SH-SY5Y (cell line): ENCODE data around the gene SLC16A6.

Source experiments
- GATA2 ChIP-seq: IDR thresholded peaks from 2 replicates; pipeline ENCODE4 v1.6.1; 2011; ENCODE audit warnings: mild to moderate bottlenecking, low read depth, low read length
- GATA3 ChIP-seq: IDR thresholded peaks from 2 replicates; pipeline ENCODE4 v1.6.1; 2011; ENCODE audit warnings: low read depth, mild to moderate bottlenecking, low read length, moderate library complexity

The SLC16A6 gene

DNA sequence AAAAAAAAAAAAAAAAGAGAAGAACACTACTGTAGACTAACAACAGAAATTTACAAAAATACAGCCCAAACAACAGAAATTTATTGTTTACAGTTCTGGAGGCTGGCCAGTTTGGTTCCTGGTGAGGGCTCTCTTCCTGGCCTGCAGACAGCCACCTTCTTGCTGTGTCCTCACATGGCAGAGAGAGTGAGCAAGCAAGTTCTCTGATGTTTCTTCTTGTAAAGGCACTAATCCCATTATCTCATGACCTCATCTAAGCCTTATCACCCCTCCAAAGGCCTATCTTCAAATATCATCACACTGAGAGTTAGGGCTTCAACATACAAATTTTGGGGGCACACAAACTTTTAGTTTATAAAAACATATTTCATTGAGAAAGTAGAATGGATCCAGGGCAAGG, 7.7 kb upstream of the SLC16A6 start:
- TF ChIP-seq GATA2 (no peak), GATA3 (no peak)

DNA sequence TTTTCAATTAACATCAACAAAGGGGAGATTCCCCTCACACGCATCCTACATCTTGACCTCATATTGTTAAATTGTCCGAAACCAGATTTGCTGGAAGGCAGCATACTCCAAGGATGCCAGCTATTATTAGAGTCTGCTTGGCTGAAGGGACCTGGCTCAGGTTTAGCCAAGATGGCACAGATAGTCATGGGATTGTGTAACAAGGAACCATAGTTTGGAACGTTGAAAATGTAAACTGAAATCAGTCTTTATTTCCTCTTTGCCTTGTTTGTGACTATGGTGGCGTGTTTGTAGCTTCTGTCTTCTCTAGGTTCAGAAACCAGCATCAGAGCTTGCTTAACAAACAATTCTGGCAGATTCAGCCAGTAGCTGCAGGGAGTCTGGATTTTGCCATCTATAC, 6.3 kb upstream of the SLC16A6 start:
- TF ChIP-seq GATA3, result no peak
- no peak for TF ChIP-seq GATA2

DNA sequence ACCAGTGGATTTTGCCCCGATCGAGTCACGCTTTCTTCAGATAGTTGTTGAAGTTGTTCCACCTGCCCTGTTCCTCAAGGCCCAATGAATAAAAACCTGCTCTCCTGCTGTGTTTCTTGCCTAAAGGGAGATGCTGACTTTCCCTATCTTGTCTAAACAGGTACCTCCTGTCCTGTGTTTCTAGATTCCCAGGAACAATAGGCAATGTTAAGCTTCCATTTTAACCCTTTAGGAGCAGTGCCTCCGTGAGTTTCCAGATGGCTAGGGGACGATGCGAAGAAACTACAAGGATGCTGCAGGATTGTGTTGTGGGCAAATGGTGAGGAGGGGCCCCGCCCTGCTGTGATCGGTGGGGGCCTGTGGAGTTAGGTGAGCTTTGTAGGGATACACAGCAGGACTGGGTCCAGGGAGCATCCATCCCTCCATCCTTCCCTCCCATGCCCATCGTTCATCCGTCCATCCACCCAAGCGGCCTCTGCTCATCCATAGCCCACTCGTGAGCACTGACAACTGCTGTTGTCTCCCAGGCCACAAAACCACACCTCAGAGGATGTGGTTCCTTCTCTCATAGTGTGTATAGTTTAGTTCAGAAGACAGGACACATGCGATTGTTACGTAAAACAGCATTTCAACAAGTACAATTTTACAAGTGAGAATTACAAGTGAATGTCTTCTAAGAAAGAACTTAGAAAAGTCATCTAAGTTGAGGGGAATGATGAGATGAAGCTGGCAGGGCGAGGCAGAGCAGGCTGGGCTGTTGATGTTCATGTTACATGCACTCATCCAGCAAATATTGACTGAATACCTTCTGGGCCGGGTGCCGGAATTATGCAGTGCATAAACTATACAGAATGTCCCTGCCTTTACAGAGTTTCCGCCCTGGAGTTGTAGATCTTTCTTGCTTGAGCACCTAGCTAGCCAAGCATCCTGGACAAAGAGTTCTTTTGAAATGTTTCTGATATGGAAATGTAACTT, 5.6 kb upstream of the SLC16A6 start:
- TF ChIP-seq GATA2, result no peak
- no peak for TF ChIP-seq GATA3

DNA sequence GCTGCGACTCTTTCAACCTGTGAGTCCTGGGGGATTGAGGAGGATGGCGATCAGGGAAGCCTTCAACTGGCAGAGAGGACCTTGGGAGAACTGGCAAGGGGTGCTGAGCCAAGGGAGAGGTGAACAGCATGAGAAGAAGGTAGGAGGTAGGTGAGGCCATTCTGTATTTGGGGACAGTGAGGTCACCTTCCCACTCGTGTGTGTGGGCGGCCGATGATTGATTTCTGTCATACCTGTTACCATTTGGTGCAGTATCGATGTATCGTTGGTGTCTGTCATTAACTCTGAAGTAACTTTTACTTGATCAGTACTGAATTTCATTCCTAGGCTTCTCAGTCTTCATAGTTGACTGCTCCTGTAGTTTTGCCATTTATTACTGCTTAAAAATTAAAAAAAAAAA, 4.2 kb upstream of the SLC16A6 start:
- no peak for TF ChIP-seq GATA3
- TF ChIP-seq GATA2, result no peak

DNA sequence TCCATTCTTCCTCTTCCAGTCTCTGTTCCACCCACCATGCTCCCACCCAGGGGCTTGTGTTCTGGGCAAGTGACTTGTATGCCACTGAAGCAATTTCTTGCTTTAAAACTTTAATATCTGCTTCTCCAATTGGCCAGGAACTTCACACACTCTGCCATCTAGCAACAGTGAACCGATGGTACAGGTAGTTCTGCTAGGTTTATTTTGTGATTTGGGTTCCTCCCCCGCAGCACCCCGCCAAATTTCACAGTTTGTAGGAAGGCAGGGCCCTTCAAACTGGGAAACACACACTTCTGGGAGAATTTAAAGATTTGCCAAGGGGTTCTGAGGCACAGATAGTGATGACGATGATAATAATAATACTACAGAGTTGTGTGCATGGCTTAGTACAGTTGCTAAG, 3.7 kb upstream of the SLC16A6 start:
- TF ChIP-seq GATA2, result no peak
- no peak for TF ChIP-seq GATA3

DNA sequence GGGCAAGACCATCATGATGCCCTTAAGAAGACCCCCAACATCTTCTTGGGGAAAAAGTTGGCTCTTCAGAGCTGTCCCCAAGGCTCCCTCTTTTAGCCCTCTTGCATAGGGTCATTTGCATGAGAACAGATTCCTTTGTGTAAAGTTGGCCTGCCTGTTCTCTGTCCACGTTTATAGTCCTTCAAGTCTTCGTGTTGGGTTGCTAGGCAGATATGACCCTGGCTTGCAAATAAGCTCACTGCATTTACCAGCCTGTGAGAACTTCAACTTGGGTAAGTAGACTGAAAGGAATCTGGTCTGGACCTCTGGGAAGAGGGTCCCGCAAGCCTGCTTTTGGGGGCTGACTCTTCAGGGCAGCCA, 3.2 kb upstream of the SLC16A6 start:
- no peak for TF ChIP-seq GATA2
- TF ChIP-seq GATA3, result no peak

DNA sequence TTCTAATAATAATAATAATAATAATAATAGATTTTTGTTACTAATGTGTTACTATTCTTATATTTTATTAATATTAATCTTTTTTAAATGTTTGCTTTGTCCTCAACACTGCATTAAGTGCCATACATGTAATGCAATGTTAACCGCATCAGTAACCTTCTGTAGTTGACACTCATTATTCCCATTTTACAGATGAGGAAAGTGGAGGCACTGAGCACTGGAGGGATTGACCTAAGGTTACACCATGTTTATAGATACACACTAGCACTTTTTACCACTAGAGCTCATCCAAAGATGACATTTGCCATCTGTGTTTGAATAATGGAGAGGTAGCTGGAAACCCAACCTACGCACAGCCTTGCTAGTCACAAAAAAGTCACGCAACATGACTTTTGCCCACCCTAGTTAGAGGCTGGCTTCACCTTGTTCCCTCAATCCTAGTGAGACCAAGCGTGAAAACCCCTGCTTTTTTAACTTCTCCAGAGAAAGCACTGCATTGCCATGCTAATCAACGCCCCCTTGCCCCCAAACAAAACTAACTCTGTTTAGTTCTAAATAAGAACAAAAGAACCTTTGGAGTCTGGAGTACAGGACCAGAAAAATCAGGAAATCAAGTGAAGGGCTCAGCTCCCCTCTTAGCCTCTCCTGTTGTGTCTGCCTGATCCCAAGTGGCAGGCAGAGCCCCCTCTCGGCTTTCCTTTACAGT, 2.7 kb upstream of the SLC16A6 start:
- TF ChIP-seq GATA3, result no peak
- no peak for TF ChIP-seq GATA2

DNA sequence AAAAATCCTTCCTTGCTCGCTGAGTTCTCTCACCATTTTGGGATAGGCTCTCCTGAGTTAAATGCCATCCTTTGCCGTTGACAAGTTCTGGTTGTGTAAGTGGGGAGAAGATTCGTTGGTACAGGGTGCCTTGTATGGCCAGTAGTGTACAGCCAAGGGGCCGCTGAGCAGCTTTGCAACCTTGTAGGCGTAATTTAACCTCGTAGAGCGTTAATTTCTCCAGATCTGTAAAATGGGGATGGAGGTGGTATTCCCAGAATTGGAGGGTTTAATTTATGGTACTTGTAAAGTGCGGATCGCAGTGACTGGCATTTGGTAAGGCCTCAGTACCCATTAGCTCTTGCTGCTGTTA, 1.7 kb upstream of the SLC16A6 start:
- no peak for TF ChIP-seq GATA2
- no peak for TF ChIP-seq GATA3

DNA sequence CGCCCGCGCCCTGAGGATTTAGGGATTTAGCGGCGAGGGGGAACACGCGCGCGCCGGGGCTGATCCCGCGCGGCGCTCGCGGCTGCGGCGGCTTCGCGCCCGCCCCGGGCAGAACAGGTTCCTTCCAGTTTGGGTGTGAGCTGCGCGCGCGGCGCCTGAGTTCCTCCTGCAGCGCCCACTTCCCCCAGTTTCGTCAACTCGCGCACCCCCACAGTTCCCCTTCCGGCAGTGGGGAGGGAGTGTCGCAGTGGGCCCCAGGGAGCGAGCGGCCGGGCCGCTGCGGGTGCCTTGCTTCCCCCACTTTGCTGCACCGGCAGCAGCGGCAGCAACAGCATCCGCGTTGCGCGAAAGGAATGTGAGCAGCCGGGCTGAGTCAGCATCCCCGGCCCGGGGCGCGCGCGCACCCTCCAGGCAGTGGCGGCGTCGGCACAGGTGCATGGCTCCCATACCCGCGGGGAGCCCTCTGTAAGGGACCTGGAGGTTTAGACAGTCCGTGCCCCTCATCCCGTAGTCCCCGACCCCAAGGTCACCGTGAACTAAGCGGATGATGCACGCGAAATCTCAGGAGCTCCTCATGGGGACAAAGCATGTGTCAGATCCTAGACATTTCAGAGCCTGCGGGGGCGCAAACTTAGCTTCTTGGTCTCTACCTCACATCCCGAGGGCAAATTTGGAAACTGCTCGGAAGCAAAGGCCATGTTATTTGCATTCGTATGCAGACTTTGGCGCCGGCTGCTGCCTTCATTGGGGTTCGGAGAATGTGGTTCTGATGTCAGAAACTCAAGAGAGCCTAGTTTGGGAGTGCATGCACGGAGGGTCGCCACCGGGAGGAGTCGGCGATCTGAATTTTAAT, 1.1 kb upstream of the SLC16A6 start:
- TF ChIP-seq GATA2 (no peak), GATA3 (no peak)

DNA sequence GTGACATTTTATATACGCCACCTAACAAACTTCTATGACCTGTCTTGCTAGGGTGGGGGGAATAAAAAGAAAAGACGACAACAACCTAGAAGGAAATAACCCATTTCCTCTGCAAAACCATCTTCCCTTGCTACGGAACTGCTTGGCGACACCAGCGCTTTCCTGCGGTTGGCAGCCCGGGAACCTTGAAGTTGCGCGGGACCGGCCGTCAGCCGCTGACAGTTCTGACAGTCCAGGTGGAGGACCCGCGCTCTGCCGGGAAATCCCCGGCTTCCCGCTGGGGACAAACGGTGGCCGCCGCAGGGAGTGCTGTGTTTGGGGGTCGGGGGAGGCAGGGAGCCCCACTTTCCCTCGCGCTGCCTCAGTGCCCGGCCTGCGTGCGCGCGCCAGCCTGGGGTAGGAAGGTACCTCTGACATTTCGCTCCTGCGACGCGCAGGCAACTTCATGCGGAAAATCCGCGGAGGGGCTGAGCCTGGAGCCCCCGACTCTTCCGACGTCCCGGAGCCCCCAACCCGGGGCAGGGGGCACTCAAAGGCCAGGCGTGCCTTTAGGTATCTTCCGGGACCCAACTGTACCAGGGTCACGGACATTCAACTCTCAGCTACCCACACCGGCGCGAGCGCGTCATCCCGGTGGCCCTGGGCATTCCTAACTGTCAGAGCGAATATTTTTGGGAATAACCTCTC, 516 bp downstream of the SLC16A6 start:
- TF ChIP-seq GATA2, result no peak

DNA sequence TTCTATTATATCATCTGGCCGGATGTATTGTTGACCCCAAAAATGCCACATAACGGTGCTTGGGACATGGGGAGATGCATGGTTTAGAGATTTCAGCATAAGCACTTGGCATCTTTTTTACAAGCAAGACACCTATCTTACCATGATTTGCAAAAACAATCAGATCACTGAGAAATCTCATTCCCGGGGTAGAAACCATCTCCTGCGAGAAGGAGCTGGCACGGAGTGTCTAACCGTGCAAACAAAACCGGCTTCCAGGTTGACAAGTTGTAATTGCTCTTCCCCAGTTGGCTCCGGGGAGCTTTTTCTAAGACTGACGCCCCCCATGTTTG, 1.0 kb downstream of the SLC16A6 start:
- TF ChIP-seq GATA2 (no peak), GATA3 (no peak)

DNA sequence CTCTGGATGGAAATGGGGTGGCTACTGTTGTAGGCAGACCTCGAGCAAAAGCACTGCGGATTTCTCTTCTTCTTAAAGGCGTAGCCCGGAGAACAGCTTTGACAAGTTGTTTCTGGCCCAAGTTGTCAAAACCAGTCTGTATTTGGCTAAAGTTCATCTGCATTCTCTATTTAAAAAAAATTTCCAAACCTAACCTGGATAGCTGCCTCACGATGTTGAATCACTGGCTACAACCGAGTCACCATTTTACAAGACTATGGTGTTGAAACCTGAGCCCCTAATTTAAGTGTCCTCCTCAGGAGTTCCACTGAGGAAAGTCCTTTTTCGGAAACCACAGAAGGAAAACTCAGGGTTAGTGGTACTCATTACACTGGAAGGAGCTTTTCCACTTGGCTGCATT, 1.5 kb downstream of the SLC16A6 start:
- TF ChIP-seq GATA3, result no peak
- TF ChIP-seq GATA2, result no peak

DNA sequence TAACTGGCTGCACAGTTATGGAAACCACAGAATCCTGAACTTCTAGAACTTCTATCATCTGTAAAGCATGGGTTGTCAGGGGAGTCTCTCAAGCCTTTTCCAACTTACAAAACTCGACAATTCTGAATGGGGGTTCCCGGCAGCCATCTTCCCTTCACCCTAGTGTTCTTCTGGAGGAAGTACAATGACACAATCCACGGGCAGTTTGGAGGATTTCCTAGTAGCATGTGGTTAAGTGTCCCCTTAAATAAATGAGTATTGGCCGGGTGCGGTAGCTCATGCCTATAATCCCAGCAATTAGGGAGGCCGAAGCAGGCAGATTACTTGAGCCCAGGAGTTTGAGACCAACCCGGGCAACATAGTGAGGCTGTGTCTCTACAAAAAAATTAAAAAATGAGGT, 2.1 kb downstream of the SLC16A6 start:
- no peak for TF ChIP-seq GATA2
- no peak for TF ChIP-seq GATA3

DNA sequence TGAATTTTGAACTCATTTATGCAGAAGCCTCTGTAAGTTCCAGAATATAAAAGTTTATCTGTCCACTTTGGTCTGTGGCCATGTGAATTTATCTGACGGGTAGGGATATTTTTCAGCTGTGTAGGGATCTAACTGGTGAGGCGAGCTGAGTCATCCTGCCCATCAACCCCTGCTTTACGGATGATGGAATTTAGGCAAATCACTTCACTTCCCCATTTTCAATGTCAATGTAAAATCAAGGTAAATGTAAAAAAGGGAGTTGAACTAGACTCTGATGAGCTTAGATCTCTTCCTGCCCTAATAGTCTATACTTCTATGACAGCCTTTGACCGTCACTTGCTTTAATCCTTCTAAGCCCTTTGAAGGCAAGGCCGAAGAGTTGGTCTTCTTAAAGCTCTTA, 2.6 kb downstream of the SLC16A6 start:
- TF ChIP-seq GATA2 (no peak), GATA3 (no peak)
